ENCODE data around the gene UHRF2. TPM values are rescaled to one million over a fixed set of nuclear protein-coding genes. Genes with fewer than 3 reads are reported as not detected.

UHRF2 gene
- polyA plus RNA-seq, 1 experiment: 31.1 TPM

- ChIA-PET CTCF (interaction anchor here (1.4 kb wide), 1 partner anchor 185 kb away, joined by 3 read pairs; no protein-coding TSS in a partner anchor), POLR2A (no interaction called here)
- Histone ChIP-seq H3K27me3 (ENCODE audit: control insufficient read depth, insufficient read depth, low read length) (no peaks in the 10 kb centered on the region), H3K4me3 (ENCODE audit: low read depth, low read length) (no peak overlapping the region), H3K36me3 (ENCODE audit: control insufficient read depth, insufficient read depth, low read length) (no peaks in the 10 kb centered on the region)
- no peak for TF ChIP-seq CTCF (IDR thresholded peaks at IDR 0.05; ENCODE audit: insufficient read depth, low read depth, low read length)
- no peak for DNase-seq (ENCODE audit: low read depth)
These were observed 30.3 kb upstream of the UHRF2 start for GRCh38 chr9:6382681-6383080.

DNA sequence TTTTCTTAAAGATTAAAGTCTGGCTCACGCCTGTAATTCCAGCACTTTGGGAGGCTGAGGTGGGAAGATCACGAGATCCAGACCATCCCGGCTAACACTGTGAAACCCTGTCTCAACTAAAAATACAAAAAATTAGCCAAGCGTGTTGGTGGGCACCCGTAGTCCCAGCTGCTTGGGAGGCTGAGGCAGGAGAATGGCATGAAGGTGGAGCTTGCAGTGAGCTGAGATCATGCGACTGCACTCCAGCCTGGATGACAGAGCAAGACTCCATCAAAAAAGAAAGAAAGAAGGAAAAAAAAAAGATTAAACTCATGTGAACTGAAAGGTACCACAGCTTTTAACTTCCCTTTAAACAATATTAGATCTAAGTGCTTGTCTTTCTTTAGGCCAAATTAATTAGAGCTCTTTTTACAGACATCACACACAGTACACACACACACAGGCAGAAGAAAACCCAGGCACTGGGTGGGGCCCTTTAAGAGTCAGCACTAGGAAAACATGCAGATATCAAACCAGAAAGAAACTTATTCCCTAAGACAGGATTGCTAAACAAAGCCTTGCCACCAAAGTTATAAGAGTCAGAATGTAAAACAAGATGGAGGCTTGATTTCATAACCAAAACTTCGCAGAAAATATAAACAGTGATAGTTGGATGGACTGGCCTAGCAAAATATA lies 29.3 kb upstream of the UHRF2 start:
- Histone ChIP-seq H3K4me3 (ENCODE audit: low read depth, low read length) (no peak overlapping the region), H3K36me3 (ENCODE audit: control insufficient read depth, insufficient read depth, low read length) (no peaks in the 10 kb centered on the region), H3K27me3 (ENCODE audit: control insufficient read depth, insufficient read depth, low read length) (no peaks in the 10 kb centered on the region)
- TF ChIP-seq CTCF (IDR thresholded peaks at IDR 0.05; ENCODE audit: insufficient read depth, low read depth, low read length): no peak
- POLR2A ChIA-PET: interaction anchor here (0.6 kb wide), 1 partner anchor 184 kb away, joined by 8 read pairs; no protein-coding TSS in a partner anchor
- CTCF ChIA-PET: interaction anchor here (0.5 to 1.4 kb wide), 3 partner anchors 14 to 184 kb away, joined by 3 read pairs; no protein-coding TSS in a partner anchor
- no peak for DNase-seq (ENCODE audit: low read depth)

DNA sequence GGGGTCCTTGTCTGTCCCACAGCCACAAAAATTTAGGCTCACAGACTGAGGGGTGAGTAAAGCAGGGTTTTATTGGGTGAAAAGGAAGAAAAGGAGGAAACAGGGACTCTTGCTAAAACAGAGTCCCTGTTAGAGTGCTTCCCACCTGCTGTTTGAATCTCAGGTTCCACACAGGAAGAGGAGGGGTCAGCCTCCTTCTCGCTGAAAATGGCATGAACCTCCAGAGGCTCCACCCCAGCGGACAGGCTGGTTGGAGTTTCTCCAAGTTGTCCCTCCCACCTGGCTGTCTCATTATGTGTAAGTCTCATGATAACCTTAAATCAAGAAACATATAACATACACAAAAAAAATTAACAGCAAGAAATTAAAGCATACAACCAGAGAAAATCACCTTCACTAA lies 28.3 kb upstream of the UHRF2 start:
- Histone ChIP-seq H3K36me3 (ENCODE audit: control insufficient read depth, insufficient read depth, low read length) (no peaks in the 10 kb centered on the region), H3K27me3 (ENCODE audit: control insufficient read depth, insufficient read depth, low read length) (no peaks in the 10 kb centered on the region), H3K4me3 (ENCODE audit: low read depth, low read length) (no peak overlapping the region)
- TF ChIP-seq CTCF (IDR thresholded peaks at IDR 0.05; ENCODE audit: insufficient read depth, low read depth, low read length): no peak
- ChIA-PET CTCF (interaction anchor here (1.2 kb wide), 1 partner anchor 13 kb away, joined by 3 read pairs; no protein-coding TSS in a partner anchor), POLR2A (no interaction called here)
- DNase-seq (ENCODE audit: low read depth): no peak

GRCh38 chr9:6399071-6399470 lies 13.9 kb upstream of the UHRF2 start:
- no peaks in the 10 kb centered on the region for H3K36me3 ChIP-seq (ENCODE audit: control insufficient read depth, insufficient read depth, low read length)
- H3K27me3 ChIP-seq (ENCODE audit: control insufficient read depth, insufficient read depth, low read length): no peaks in the 10 kb centered on the region
- ChIA-PET CTCF (no interaction called here), POLR2A (interaction anchor here (0.6 kb wide), 1 partner anchor 11 kb away, joined by 3 read pairs; no protein-coding TSS in a partner anchor)
- no peak overlapping the region for H3K4me3 ChIP-seq (ENCODE audit: low read depth, low read length)
- no peak for DNase-seq (ENCODE audit: low read depth)
- no peak for TF ChIP-seq CTCF (IDR thresholded peaks at IDR 0.05; ENCODE audit: insufficient read depth, low read depth, low read length)

DNA sequence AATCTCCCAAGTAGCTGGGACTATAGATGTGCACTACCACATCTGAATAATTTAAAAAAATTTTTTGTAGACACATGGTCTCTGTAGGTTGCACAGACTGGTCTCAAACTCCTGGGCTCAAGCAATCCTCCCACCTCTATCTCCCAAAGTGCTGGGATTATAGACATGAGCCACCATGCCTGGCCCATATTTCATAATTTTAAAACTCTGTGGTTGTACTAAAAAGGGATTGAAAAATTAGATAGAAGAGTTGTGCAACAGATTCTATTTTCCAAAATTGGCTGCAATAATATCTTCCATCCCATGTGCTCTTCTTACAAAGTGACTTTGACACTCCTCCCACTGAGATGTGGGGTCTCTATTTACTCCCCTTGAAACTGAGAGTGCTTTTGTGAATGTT lies 7.6 kb upstream of the UHRF2 start:
- POLR2A ChIA-PET: no interaction called here
- H3K27me3 ChIP-seq (ENCODE audit: control insufficient read depth, insufficient read depth, low read length): peaks cover 2% of the 10 kb centered on the region; the same call in 1 of the 2 replicates
- CTCF ChIA-PET: interaction anchor here (0.6 kb wide), 1 partner anchor 51 kb away, joined by 5 read pairs; no protein-coding TSS in a partner anchor
- DNase-seq (ENCODE audit: low read depth): no peak
- H3K36me3 ChIP-seq (ENCODE audit: control insufficient read depth, insufficient read depth, low read length): no peaks in the 10 kb centered on the region
- TF ChIP-seq CTCF (IDR thresholded peaks at IDR 0.05; ENCODE audit: insufficient read depth, low read depth, low read length): no peak
- H3K4me3 ChIP-seq (ENCODE audit: low read depth, low read length): no peak overlapping the region
